Left lung (tissue), 10 donors: Measurements from ENCODE around the gene TEX26. TPM values are rescaled to one million over a fixed set of nuclear protein-coding genes. Genes with fewer than 3 reads are reported as not detected.

Experiments used
- ATAC-seq: fragments of 200-7000 bp; cut with Tn5 transposase; one replicate; pipeline ENCODE4 v1.9.1; 2020; ENCODE audit warnings: moderate library complexity
- DNase-seq, 4 donors: peaks; one replicate each; pipeline ENCODE4 v3.0.0-alpha.2; 2013 to 2020
- H3K27ac ChIP-seq, 2 donors: fragments of 200-600 bp; sonication (generic) in 1 of 2; one replicate each; pipeline versions ENCODE4 v1.5.0 to v1.8.0; 2020 to 2021
- H3K27me3 ChIP-seq, 2 donors: fragments of 200-600 bp; sonication (generic) in 1 of 2; one replicate each; pipeline versions ENCODE4 v1.5.0 to v1.8.0; 2020 to 2021
- H3K36me3 ChIP-seq, 2 donors: fragments of 200-600 bp; sonication (generic) in 1 of 2; one replicate each; pipeline versions ENCODE4 v1.5.0 to v1.8.0; 2020 to 2021
- H3K4me1 ChIP-seq, 2 donors: fragments of 200-600 bp; one replicate each; pipeline ENCODE4 v1.8.0; 2021
- H3K4me3 ChIP-seq, 2 donors: fragments of 200-600 bp; sonication (generic) in 1 of 2; one replicate each; pipeline versions ENCODE4 v1.5.0 to v1.8.0; 2020 to 2021; ENCODE audit warnings: mild to moderate bottlenecking in 1 of 2
- H3K9me3 ChIP-seq, 2 donors: fragments of 200-600 bp; sonication (generic) in 1 of 2; one replicate each; pipeline versions ENCODE4 v1.5.0 to v1.8.0; 2020 to 2021
- intact Hi-C, 2 donors: fragments of 100-400 bp; cut with DNase I; formaldehyde crosslinking; loops; one replicate each; pipeline versions ENCODE4 v1.11.2 to v1.14.2; 2022
- polyA plus RNA-seq, 6 donors: library from polyadenylated mRNA; unstranded; fragments of 120-200 nt; gene quantifications; one replicate each; pipeline ENCODE4 v1.2.1, GENCODE V29; 2013; ENCODE audit not compliant: insufficient read length in 6 of 6
- total RNA-seq, 2 donors: library from RNA; stranded (reverse); fragmentation: NEBNext Ultra II Directional; extraction: Animal tissue kit (Norgen Biotek cat#: 25700); gene quantifications; one replicate each; pipeline ENCODE4 v1.2.1, GENCODE V29; 2021
- TF ChIP-seq, protein P1 (sequence below), 2 donors: fragments of 200-600 bp; sonication (generic) in 1 of 2; IDR thresholded peaks; one replicate each; pipeline versions ENCODE4 v1.5.0 to v1.8.0; 2021; ENCODE audit warnings: antibody characterized with exemption in 2 of 2
- donor health status: DM: no; HTN: yes; CAD: no.
- donor health status: DM: no; HTN: no; CAD: no.

The TEX26 gene
- total and polyA plus RNA-seq, 8 donors, result 0.47 to 2.4 (median 0.93) TPM; not detected in 1

DNA sequence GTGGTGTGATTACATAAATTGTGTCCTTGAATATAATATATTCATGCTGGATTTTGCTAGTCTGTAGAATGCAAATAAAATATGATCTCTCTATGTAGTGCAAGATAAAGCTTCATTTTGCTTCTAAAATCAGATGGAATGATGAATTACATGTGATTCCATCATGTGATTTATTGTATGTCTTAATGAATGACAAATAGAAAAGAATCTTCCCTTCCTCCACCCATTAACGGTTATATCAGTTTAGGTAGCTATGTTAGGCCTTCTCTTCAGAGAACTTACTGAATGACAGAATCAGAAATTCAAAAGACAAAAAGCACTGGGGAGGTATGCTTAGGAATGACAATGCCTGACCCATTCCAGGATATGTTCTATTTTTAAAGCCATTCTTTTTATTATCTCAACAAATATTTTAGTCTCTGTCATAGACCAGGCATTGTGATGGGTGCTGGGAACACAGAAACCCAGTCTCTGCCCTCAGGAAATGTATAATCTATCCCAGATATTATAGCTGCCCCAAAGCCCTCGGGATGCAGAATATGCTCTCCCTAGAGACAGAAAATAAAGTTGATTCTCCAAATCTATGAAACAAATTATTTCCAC, 90.6 kb downstream of the TEX26 start:
- no peaks in the 10 kb centered on the region for H3K4me1 ChIP-seq
- intact Hi-C loops, result no loop called here

More for the DNA sequence above, 90.6 kb downstream of the TEX26 start:
- TF ChIP-seq, protein P1, sequence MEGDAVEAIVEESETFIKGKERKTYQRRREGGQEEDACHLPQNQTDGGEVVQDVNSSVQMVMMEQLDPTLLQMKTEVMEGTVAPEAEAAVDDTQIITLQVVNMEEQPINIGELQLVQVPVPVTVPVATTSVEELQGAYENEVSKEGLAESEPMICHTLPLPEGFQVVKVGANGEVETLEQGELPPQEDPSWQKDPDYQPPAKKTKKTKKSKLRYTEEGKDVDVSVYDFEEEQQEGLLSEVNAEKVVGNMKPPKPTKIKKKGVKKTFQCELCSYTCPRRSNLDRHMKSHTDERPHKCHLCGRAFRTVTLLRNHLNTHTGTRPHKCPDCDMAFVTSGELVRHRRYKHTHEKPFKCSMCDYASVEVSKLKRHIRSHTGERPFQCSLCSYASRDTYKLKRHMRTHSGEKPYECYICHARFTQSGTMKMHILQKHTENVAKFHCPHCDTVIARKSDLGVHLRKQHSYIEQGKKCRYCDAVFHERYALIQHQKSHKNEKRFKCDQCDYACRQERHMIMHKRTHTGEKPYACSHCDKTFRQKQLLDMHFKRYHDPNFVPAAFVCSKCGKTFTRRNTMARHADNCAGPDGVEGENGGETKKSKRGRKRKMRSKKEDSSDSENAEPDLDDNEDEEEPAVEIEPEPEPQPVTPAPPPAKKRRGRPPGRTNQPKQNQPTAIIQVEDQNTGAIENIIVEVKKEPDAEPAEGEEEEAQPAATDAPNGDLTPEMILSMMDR (IDR thresholded peaks at IDR 0.05), result no peak
- no peaks in the 10 kb centered on the region for H3K9me3 ChIP-seq
- H3K4me3 ChIP-seq, result no peak overlapping the region
- no peaks in the 10 kb centered on the region for H3K36me3 ChIP-seq
- peaks cover 0 to 19% of the 10 kb centered on the region in 2 donors for H3K27me3 ChIP-seq
- H3K27ac ChIP-seq, result no peak overlapping the region
- no peak for ATAC-seq
- no peak for DNase-seq

Other genes with a start within 250 kb of the TEX26 start
- gene ALOX5AP, start 197.1 kb upstream of the TEX26 start, total RNA-seq, result 100 to 1,000 TPM in 1 of 2 donors, 10 to 100 TPM in 1; 76.3 to 201 TPM
- 1 to 10 TPM; 2.6 to 5.0 (median 4.7) TPM for gene ALOX5AP, start 197.1 kb upstream of the TEX26 start, polyA plus RNA-seq
- gene MEDAG, start 26.4 kb upstream of the TEX26 start, total RNA-seq, result 10 to 100 TPM; 10.6 to 16.5 TPM
- gene MEDAG, start 26.4 kb upstream of the TEX26 start, polyA plus RNA-seq, result 1 to 10 TPM; 2.1 to 4.9 (median 3.6) TPM
- gene HSPH1, start 229.2 kb downstream of the TEX26 start, total RNA-seq, result 100 to 1,000 TPM in 1 of 2 donors, 10 to 100 TPM in 1; 92.7 to 122 TPM
- 100 to 1,000 TPM in 2 of 6 donors, 10 to 100 TPM in 4; 72.9 to 124 (median 92.5) TPM for gene HSPH1, start 229.2 kb downstream of the TEX26 start, polyA plus RNA-seq